ENCODE results near the gene TLL1. TPM values are rescaled to one million over a fixed set of nuclear protein-coding genes. Genes with fewer than 3 reads are reported as not detected.

Gene TLL1
- total and polyA plus RNA-seq, 2 of the 13 experiments (the other 11 are each of a cell fraction or from before 2014, with no cell fraction given): not detected

DNA sequence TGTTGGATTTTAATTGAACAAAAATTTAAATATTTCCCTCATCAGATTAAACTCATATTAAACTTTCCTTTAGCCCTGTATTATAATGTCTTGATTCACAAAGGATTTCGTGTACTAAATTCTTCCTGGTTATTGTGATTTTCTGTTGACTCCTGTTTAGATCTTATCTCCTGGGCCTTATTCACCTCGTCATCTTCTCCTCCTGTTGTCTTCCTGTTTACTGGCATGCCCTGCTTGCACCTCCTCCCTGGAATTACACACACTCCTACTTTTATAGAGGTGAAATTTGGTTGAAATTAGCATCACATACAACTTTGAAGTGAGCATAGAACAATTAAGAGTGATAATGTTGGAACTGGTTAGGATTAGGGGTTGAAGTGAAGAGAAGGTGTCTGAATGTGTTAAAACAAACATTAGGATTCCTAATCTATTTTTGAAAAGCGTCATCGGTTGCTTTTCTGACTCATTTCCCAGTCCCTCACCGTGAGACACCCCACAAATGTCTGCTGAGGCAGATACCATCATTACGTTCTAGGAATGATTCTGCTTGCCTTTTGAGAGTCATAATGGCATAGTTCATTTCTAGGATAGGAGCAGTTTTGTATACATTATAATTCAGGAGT, 32.5 kb downstream of the TLL1 start (continued):
- TF ChIP-seq, protein P1, sequence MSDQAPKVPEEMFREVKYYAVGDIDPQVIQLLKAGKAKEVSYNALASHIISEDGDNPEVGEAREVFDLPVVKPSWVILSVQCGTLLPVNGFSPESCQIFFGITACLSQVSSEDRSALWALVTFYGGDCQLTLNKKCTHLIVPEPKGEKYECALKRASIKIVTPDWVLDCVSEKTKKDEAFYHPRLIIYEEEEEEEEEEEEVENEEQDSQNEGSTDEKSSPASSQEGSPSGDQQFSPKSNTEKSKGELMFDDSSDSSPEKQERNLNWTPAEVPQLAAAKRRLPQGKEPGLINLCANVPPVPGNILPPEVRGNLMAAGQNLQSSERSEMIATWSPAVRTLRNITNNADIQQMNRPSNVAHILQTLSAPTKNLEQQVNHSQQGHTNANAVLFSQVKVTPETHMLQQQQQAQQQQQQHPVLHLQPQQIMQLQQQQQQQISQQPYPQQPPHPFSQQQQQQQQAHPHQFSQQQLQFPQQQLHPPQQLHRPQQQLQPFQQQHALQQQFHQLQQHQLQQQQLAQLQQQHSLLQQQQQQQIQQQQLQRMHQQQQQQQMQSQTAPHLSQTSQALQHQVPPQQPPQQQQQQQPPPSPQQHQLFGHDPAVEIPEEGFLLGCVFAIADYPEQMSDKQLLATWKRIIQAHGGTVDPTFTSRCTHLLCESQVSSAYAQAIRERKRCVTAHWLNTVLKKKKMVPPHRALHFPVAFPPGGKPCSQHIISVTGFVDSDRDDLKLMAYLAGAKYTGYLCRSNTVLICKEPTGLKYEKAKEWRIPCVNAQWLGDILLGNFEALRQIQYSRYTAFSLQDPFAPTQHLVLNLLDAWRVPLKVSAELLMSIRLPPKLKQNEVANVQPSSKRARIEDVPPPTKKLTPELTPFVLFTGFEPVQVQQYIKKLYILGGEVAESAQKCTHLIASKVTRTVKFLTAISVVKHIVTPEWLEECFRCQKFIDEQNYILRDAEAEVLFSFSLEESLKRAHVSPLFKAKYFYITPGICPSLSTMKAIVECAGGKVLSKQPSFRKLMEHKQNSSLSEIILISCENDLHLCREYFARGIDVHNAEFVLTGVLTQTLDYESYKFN (CRISPR knock-in tag; conservative IDR thresholded peaks at IDR 0.05): no peak
- TF ChIP-seq HIVEP1 (CRISPR knock-in tag; IDR thresholded peaks at IDR 0.05): no peak
- TF ChIP-seq ZNF7 (CRISPR knock-in tag; IDR thresholded peaks at IDR 0.05): no peak
- TF ChIP-seq RFXAP (CRISPR knock-in tag; IDR thresholded peaks at IDR 0.05; ENCODE audit: borderline replicate concordance): no peak
- TF ChIP-seq ZKSCAN8 (CRISPR knock-in tag; IDR thresholded peaks at IDR 0.05; ENCODE audit: borderline replicate concordance): no peak
- no peak for TF ChIP-seq POLR2A (IDR thresholded peaks at IDR 0.05; ENCODE audit: insufficient read depth in 1 of 2, low read depth in 2 of 2, low read length in 2 of 2)
- TF ChIP-seq ZNF816 (CRISPR knock-in tag; IDR thresholded peaks at IDR 0.05; ENCODE audit: borderline replicate concordance): no peak
- no peak for TF ChIP-seq RBAK (CRISPR knock-in tag; IDR thresholded peaks at IDR 0.05)
- TF ChIP-seq HDAC2 (CRISPR knock-in tag; IDR thresholded peaks at IDR 0.05): no peak
- TF ChIP-seq, protein P2, sequence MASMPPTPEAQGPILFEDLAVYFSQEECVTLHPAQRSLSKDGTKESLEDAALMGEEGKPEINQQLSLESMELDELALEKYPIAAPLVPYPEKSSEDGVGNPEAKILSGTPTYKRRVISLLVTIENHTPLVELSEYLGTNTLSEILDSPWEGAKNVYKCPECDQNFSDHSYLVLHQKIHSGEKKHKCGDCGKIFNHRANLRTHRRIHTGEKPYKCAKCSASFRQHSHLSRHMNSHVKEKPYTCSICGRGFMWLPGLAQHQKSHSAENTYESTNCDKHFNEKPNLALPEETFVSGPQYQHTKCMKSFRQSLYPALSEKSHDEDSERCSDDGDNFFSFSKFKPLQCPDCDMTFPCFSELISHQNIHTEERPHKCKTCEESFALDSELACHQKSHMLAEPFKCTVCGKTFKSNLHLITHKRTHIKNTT (CRISPR knock-in tag; IDR thresholded peaks at IDR 0.05): no peak
- no peak for TF ChIP-seq ZNF12 (CRISPR knock-in tag; IDR thresholded peaks at IDR 0.05)

All from HepG2 (cell line).